Ovary (tissue), 9 donors: ENCODE results near the gene TICAM1. TPM values are rescaled to one million over a fixed set of nuclear protein-coding genes. Genes with fewer than 3 reads are reported as not detected.
"Not testable (repeated sequence)": the region's sequence is repeated elsewhere in the genome, so short reads cannot be mapped to it uniquely, and the experiment has no call there.

Experiments used
- DNase-seq, 5 donors: peaks; one replicate each; pipeline ENCODE4 v3.0.0-alpha.2; 2019 to 2020
- H3K27ac ChIP-seq, 2 donors: fragments of 200-600 bp; one replicate each; pipeline versions ENCODE4 v1.5.1 to v1.8.0; 2019 to 2022
- H3K27me3 ChIP-seq: fragments of 200-600 bp; one replicate; pipeline ENCODE4 v1.8.0; 2022
- H3K36me3 ChIP-seq: fragments of 200-600 bp; sonication (generic); one replicate; pipeline ENCODE4 v1.5.1; 2019
- H3K4me1 ChIP-seq: one replicate; pipeline ENCODE4 v1.8.1; 2013; ENCODE audit warnings: mild to moderate bottlenecking, moderate library complexity; ENCODE audit not compliant: insufficient read depth
- H3K4me3 ChIP-seq: fragments of 200-600 bp; sonication (generic); one replicate; pipeline ENCODE4 v1.5.1; 2017
- H3K9me3 ChIP-seq, 2 donors: fragments of 200-600 bp in 1 of 2; sonication (generic) in 1 of 2; one replicate each; pipeline versions ENCODE4 v1.5.1 to v1.8.1; 2013 to 2019; ENCODE audit warnings: mild to moderate bottlenecking in 1 of 2, moderate library complexity in 1 of 2
- EP300 ChIP-seq: sonication (generic); formaldehyde crosslinking; IDR thresholded peaks from one replicate; pipeline ENCODE4 v1.6.1; 2017; ENCODE audit warnings: antibody characterized with exemption
- POLR2A ChIP-seq: fragments of 450-650 bp; IDR thresholded peaks from one replicate; pipeline ENCODE4 v1.6.1; 2017; ENCODE audit warnings: antibody characterized with exemption, mild to moderate bottlenecking, moderate library complexity
- WGBS, 3 donors: extraction: QIAGEN DNeasy Blood & Tissue Kit in 1 of 3; methylation state at CpG; one replicate each; pipeline versions ENCODE4 v1.1.5 to v1.1.7; 2013 to 2017; 5-methylcytosine and 5-hydroxymethylcytosine counted together
- intact Hi-C, 4 donors: fragments of 100-400 bp; cut with DNase I; formaldehyde crosslinking; loops; one replicate each; pipeline versions ENCODE4 v1.11.0 to v1.15.1; 2022 to 2023
- polyA plus RNA-seq, 2 donors: library from polyadenylated mRNA; stranded (reverse); fragments of 200-250 nt in 1 of 2; fragments of 350-450 nt in 1 of 2; fragmentation: Illumina TruSeq in 1 of 2; extraction: RNeasy Lipid Tissue Mini Kit (QIAGEN cat#74804) in 1 of 2; gene quantifications; one replicate each; pipeline ENCODE4 v1.2.3, GENCODE V29; 2013 to 2014
- total RNA-seq, 7 donors: library from RNA; depleted of rRNA in 2 of 7; stranded (reverse); fragments of >200 nt in 2 of 7; fragmentation: NEBNext Ultra II Directional in 3 of 7; extraction: Animal tissue kit (Norgen Biotek cat#: 25700) in 3 of 7; gene quantifications; one replicate each; pipeline versions ENCODE4 v1.1.0 to v1.2.4, GENCODE V29; 2016 to 2023
- TF ChIP-seq, protein P1 (sequence below), 3 donors: fragments of 450-650 bp in 2 of 3; fragments of 200-600 bp in 1 of 3; IDR thresholded peaks; one replicate each; pipeline versions ENCODE4 v1.5.1 to v1.8.0; 2016 to 2022; ENCODE audit warnings: antibody characterized with exemption in 3 of 3, mild to moderate bottlenecking in 1 of 3
- donor health status: DM: no; HTN: no; CAD: no; lungs with moderate emphysema.
- donor health status: DM: no; HTN: no; CAD: no.
- donor health status: Bipolar disorder and iron deficiency.
- donor health status: DM: yes; HTN: yes; CAD: no.
- donor health status: DM: no; HTN: no; CAD: no.
- donor health status: DM: yes; HTN: yes; CAD: no.

TICAM1 gene
- total and polyA plus RNA-seq, 9 donors = 2.5 to 13.3 (median 8.8) TPM

- TF ChIP-seq, protein P1, sequence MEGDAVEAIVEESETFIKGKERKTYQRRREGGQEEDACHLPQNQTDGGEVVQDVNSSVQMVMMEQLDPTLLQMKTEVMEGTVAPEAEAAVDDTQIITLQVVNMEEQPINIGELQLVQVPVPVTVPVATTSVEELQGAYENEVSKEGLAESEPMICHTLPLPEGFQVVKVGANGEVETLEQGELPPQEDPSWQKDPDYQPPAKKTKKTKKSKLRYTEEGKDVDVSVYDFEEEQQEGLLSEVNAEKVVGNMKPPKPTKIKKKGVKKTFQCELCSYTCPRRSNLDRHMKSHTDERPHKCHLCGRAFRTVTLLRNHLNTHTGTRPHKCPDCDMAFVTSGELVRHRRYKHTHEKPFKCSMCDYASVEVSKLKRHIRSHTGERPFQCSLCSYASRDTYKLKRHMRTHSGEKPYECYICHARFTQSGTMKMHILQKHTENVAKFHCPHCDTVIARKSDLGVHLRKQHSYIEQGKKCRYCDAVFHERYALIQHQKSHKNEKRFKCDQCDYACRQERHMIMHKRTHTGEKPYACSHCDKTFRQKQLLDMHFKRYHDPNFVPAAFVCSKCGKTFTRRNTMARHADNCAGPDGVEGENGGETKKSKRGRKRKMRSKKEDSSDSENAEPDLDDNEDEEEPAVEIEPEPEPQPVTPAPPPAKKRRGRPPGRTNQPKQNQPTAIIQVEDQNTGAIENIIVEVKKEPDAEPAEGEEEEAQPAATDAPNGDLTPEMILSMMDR (IDR thresholded peaks at IDR 0.05) = peak; percentile 94 to 99 (median 96)
- TF ChIP-seq EP300 (peak; percentile 99), POLR2A (peak; percentile 73)
- 0 to 1% (median 1%) methylated on average over 62 to 80 of the region's 80 CpGs for WGBS, 3 donors
- intact Hi-C loops = loop anchor here in 2 of 4 donors (5.0 kb wide), 1 partner anchor 59 kb away; no protein-coding TSS in a partner anchor
Observed at GRCh38 chr19:4791183-4792018, 40.1 kb downstream of the TICAM1 start, which contains the start of gene FEM1A. TSS of gene FEM1A (plus strand) at chr19:4791734. CDS start at chr19:4791855, 121 bp downstream.

DNA sequence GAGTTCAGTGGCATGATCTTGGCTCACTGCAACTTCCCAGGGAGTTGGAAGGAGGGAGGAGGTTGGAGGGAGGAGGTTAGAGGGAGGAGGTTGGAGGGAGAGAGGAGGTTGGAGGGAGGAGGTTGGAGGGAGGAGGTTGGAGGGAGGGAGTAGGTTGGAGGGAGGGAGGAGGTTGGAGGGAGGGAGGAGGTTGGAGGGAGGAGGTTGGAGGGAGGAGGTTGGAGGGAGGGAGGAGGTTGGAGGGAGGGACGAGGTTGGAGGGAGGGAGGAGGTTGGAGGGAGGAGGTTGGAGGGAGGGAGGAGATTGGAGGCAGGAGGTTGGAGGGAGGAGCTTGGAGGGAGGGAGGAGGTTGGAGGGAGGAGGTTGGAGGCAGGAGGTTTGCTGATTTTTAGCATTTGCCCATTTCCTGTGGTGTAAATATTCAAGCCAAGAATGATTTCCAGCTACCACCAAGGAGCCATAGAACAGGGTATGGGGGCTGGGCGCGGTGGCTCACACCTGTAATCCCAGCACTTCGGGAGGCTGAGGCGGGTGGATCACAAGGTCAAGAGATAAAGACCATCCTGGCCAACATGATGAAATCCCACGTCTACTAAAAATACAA, 45.0 kb downstream of the TICAM1 start:
- WGBS, 3 donors = 49 to 69% (median 62%) methylated on average over 5 to 6 of the region's 6 CpGs
- H3K9me3 ChIP-seq = not testable (repeated sequence)
- intact Hi-C loops = loop anchor here in 3 of 4 donors (5.0 to 10.0 kb wide), 2 partner anchors 54 to 212 kb away; no protein-coding TSS in a partner anchor

More at GRCh38 chr19:4791183-4792018, 40.1 kb downstream of the TICAM1 start, which contains the start of gene FEM1A:
- no peaks in the 10 kb centered on the region for H3K27me3 ChIP-seq
- H3K36me3 ChIP-seq = no peaks in the 10 kb centered on the region
- no peaks in the 10 kb centered on the region for H3K9me3 ChIP-seq
- peak; percentile 98 to 100 (median 99) for DNase-seq
- H3K4me1 ChIP-seq = peaks cover 2% of the 10 kb centered on the region
- peak within 1 kb of the TSS; percentile 98 for H3K4me3 ChIP-seq
- H3K27ac ChIP-seq = peak within 1 kb of the TSS; percentile 53 to 65

GRCh38 chr19:4781801-4782200, 49.7 kb downstream of the TICAM1 start:
- Histone ChIP-seq H3K4me3 (no peak overlapping the region), H3K9me3 (no peaks in the 10 kb centered on the region), H3K27ac (no peak overlapping the region), H3K4me1 (no peaks in the 10 kb centered on the region), H3K27me3 (no peaks in the 10 kb centered on the region), H3K36me3 (no peaks in the 10 kb centered on the region)
- TF ChIP-seq EP300 = no peak
- TF ChIP-seq, protein P1 (IDR thresholded peaks at IDR 0.05) = no peak
- intact Hi-C loops = loop anchor here in 1 of 4 donors (10.0 kb wide), 1 partner anchor 207 kb away; no protein-coding TSS in a partner anchor
- WGBS, 3 donors = 31 to 56% (median 34%) methylated on average over 3 of the region's 3 CpGs
- DNase-seq = no peak

More for the DNA sequence above, 45.0 kb downstream of the TICAM1 start:
- H3K27ac ChIP-seq, DNase-seq, H3K4me3 ChIP-seq, H3K36me3 ChIP-seq, H3K27me3 ChIP-seq, H3K4me1 ChIP-seq: not testable (repeated sequence)

GRCh38 chr19:4780860-4781259, 50.7 kb downstream of the TICAM1 start:
- 78 to 84% (median 79%) methylated on average over 6 of the region's 6 CpGs for WGBS, 3 donors
- Histone ChIP-seq H3K27me3 (no peaks in the 10 kb centered on the region), H3K9me3 (no peaks in the 10 kb centered on the region), H3K27ac (no peak overlapping the region), H3K4me3 (no peak overlapping the region), H3K4me1 (no peaks in the 10 kb centered on the region), H3K36me3 (no peaks in the 10 kb centered on the region)
- TF ChIP-seq EP300 = no peak
- TF ChIP-seq, protein P1 (IDR thresholded peaks at IDR 0.05) = no peak
- no peak for TF ChIP-seq POLR2A
- intact Hi-C loops = loop anchor here in 1 of 4 donors (10.0 kb wide), 1 partner anchor 206 kb away; no protein-coding TSS in a partner anchor
- DNase-seq = no peak

DNA sequence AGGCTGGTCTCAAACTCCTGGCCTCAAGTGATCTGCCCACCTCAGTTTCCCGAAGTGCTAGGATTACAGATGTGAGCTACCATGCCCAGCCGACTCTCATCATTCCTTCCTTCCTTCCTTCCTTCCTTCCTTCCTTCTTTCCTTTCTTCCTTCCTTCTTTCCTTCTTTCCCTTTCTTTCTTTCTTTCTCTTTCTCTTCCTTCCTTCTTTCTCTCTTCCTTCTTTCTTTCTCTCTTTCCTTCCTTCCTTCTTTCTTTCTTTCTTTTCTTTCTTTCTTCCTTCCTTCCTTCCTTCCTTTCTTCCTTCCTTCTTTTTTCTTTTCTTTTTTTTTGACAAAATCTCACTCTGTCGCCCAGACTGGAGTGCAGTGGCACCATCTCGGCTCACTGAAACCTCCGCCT, 53.4 kb downstream of the TICAM1 start:
- H3K9me3 ChIP-seq, DNase-seq, H3K4me1 ChIP-seq, H3K27me3 ChIP-seq, H3K36me3 ChIP-seq, H3K27ac ChIP-seq, H3K4me3 ChIP-seq, intact Hi-C loops: not testable (repeated sequence)
- WGBS, 3 donors = 75 to 89% (median 83%) methylated on average over 5 of the region's 5 CpGs
